Erythroblast (primary cell): ENCODE data around the gene AUTS2.

Source experiments
- GATA1 ChIP-seq: IDR thresholded peaks from 2 replicates; pipeline ENCODE4 v1.6.1; 2011; ENCODE audit warnings: low read depth, mild to moderate bottlenecking, control low read depth, low read length, moderate library complexity
- POLR2A ChIP-seq: IDR thresholded peaks from 2 replicates; pipeline ENCODE4 v1.6.1; 2011; ENCODE audit warnings: mild to moderate bottlenecking, low read length

- TF ChIP-seq POLR2A (no peak), GATA1 (no peak)
Observed at GRCh38 chr7:69656890-69657289, 58.6 kb downstream of the AUTS2 start.
